IMR-90 (cell line): ENCODE data around the gene KRT80.

Experiments
- BHLHE40 ChIP-seq: fragments of 150-350 bp; IDR thresholded peaks from 2 replicates; pipeline ENCODE4 v1.6.1; 2016; ENCODE audit warnings: mild to moderate bottlenecking, low read depth, low read length
- CEBPB ChIP-seq: IDR thresholded peaks from 2 replicates; pipeline ENCODE4 v1.6.1; 2012; ENCODE audit warnings: low read depth, low read length, improper control_type of control experiment
- FOS ChIP-seq: fragments of 150-350 bp; IDR thresholded peaks from 2 replicates; pipeline ENCODE4 v1.6.1; 2016; ENCODE audit warnings: low read depth, low read length
- MAFK ChIP-seq: IDR thresholded peaks from 2 replicates; pipeline ENCODE4 v1.6.1; 2012; ENCODE audit warnings: low read depth, low read length, improper control_type of control experiment
- NFE2L2 ChIP-seq: fragments of 150-350 bp; IDR thresholded peaks from 2 replicates; pipeline ENCODE4 v1.6.1; 2016; ENCODE audit warnings: low read depth, mild to moderate bottlenecking, low read length
- POLR2A ChIP-seq: IDR thresholded peaks from 2 replicates; pipeline ENCODE4 v1.6.1; 2012; ENCODE audit warnings: mild to moderate bottlenecking, low read depth, low read length
- RAD21 ChIP-seq: IDR thresholded peaks from 2 replicates; pipeline ENCODE4 v1.6.1; 2012; ENCODE audit warnings: low read length, improper control_type of control experiment
- RCOR1 ChIP-seq: IDR thresholded peaks from 2 replicates; pipeline ENCODE4 v1.6.1; 2012; ENCODE audit warnings: mild to moderate bottlenecking, low read length, improper control_type of control experiment; ENCODE audit not compliant: insufficient replicate concordance
- RFX5 ChIP-seq: IDR thresholded peaks from 2 replicates; pipeline ENCODE4 v1.8.0; 2012; ENCODE audit warnings: low read depth, mild to moderate bottlenecking, low read length, moderate library complexity
- SMC3 ChIP-seq: fragments of 150-350 bp; IDR thresholded peaks from 2 replicates; pipeline ENCODE4 v1.6.1; 2016; ENCODE audit warnings: low read depth, mild to moderate bottlenecking, antibody characterized with exemption, low read length, moderate library complexity
- TF ChIP-seq, protein P1 (sequence below): conservative IDR thresholded peaks from 2 replicates; pipeline ENCODE4 v1.5.1; 2012; ENCODE audit warnings: mild to moderate bottlenecking, low read depth, low read length, improper control_type of control experiment

- peak; percentile 55; the same call in 1 of the 2 replicates for TF ChIP-seq POLR2A
- TF ChIP-seq BHLHE40: no peak
- no peak for TF ChIP-seq MAFK
- no peak for TF ChIP-seq FOS
- no peak for TF ChIP-seq RCOR1
- TF ChIP-seq, protein P1, sequence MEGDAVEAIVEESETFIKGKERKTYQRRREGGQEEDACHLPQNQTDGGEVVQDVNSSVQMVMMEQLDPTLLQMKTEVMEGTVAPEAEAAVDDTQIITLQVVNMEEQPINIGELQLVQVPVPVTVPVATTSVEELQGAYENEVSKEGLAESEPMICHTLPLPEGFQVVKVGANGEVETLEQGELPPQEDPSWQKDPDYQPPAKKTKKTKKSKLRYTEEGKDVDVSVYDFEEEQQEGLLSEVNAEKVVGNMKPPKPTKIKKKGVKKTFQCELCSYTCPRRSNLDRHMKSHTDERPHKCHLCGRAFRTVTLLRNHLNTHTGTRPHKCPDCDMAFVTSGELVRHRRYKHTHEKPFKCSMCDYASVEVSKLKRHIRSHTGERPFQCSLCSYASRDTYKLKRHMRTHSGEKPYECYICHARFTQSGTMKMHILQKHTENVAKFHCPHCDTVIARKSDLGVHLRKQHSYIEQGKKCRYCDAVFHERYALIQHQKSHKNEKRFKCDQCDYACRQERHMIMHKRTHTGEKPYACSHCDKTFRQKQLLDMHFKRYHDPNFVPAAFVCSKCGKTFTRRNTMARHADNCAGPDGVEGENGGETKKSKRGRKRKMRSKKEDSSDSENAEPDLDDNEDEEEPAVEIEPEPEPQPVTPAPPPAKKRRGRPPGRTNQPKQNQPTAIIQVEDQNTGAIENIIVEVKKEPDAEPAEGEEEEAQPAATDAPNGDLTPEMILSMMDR: peak; percentile 97
- peak; percentile 98 for TF ChIP-seq RAD21
- no peak for TF ChIP-seq CEBPB
- TF ChIP-seq SMC3: peak; percentile 97
- no peak for TF ChIP-seq RFX5
- TF ChIP-seq NFE2L2: no peak
Measured at GRCh38 chr12:52156757-52157565, 34.9 kb downstream of the KRT80 start.
